HG03196 (cell line): ENCODE data around the gene FGFR2.

ENCODE experiments used
- ATAC-seq: cut with Tn5 transposase; IDR thresholded peaks from one replicate; pipeline ENCODE4 v1.9.1; 2021; ENCODE audit not compliant: unreplicated experiment

The FGFR2 gene

DNA sequence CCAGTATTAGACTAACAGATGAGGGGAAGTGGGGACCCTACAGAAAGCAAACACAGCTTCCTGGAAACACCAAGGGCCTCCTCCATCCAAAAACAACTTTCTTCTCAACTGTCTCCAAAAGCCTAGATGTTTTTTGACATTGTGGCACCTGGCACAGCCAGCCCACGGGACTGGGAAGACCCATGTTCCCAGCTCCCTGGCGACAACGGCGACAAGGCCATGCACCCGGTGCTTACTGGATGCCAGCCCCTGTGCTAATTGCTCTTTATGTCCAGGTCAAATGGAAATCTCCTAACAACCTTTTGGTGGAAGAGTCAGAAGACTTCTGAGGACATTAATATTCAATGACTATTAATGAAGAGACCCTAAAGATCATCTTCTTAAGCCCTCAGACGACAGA lies 7.1 kb downstream of the FGFR2 start:
- ATAC-seq, result no peak

DNA sequence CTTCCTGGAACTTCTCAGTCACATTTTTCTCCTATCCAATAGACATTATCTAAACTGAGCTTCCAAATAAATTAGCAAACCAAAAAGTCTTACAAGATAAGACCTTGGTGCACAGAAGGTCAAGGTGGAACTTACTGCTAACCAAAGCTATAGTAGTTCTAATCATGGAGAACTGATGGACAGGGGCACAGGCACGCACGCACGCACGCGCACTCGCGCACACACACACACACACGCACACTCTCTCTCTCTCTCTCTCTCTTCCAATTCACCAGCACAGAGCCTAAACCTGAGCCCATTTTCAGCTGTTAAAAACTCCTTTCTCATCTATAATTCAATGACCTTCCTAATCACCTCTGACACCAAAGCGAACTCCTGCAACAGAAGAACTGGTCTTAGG lies 7.5 kb downstream of the FGFR2 start:
- no peak for ATAC-seq

DNA sequence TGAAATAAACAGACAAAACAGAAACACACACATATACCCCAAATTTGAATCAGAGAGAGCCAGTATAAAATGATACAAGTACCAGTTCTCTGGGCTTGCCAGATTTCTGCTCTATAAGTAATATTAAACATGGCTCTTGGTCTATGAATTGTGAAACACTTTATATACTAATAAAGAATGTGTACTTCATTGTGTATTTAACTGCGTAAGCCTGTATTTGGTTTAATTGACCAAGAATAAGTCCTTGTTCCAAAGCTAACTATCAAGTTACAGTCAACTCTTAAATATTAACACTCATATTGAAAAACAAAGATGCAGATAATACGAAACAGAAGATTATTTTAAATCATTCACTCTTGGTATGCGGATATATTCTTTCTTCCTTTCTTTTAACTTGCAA lies 8.7 kb downstream of the FGFR2 start:
- no peak for ATAC-seq

DNA sequence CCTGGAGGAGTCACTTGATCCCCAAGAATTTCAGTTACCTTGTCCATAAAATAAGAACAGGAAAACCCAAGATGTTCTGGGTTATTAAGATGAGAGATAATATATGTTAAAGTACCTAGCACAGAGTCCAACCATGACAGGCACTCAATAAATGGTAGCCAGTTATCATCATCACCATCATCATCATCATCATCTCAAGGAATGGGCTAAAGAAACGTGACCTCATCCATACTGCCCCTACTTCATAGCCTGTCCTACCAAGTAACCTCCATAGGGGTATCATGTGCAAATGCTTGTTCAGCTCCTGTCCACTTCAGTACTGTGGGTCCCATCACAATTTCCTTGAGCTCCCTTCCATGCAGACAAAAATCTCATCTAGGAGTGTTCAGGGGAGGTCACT lies 14.4 kb downstream of the FGFR2 start:
- no peak for ATAC-seq

DNA sequence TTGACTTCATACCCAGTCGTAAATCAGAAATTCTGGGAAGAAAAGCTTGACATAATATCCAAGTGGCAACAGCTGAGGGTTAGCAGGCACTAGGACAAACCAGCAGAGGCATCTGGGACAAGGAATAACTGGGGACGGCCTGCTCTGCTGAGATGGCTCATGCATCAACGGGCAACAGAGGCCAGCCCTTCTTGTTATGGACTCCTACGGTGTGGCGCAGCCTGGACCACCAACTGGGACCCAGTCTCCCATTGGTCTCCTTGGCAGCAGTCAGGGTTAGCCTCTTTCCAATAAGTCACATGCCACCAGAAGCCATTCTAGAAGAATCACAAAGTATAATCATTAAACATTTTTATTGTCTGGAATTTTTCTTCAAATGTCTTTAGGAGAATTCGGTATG lies 15.0 kb downstream of the FGFR2 start:
- no peak for ATAC-seq

DNA sequence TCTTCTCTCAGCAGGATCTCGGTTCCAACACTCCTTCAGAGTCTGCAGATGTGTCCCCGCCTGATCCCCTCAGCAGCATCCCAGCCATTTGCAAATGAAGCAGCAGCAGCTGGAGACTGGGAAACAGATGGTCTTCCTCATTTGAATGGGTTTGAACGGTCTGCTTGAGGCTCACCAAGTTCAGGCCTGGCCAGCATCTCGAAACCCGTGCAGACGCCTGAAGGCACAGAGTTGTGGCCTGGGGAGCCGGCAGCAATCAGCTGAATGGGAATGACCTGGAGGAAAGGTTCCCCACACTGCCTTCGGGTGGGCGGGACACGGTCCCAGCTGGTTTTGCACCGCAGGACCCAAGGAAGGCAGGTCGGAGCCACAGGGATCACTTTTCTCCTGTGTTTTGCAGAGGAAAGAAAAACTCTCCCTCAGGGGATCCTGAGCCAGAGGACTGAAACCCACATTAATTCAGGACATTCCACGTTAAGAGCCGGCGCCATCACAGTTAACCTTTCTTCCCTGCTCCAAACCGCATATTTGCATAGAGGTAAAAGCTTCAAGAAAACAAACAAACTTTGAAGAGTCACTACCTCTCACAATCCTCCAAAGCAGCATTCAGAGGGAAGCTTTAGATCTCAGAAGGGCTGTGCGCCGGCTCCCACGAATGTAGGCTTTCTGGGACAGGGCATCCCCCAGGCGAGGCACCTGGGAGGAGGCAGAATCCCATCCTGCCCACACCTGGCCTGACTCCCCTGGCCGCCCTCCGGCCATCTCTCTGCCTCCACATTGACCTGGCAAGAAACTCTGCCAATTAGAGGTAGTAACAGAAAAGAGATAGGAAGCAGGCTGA lies 17.7 kb downstream of the FGFR2 start:
- ATAC-seq, result no peak

DNA sequence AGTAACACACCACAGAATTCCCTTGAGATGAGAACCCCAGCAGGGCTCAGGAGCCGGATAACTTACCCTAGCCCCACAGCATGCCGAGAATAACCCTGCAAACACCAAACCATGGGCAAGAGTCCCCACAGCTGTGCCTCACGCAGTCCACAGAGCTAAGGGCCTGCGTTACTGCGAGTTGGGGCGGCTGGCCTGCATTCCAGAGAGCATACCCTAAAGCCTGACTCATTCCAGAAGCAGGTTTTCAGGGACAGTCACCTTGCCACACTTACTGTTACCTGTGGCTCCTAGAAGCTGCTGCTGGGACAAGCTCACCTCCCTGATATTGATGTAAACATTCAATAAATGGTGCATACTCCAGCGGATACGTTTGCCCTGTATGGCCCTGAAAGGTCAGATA lies 18.6 kb downstream of the FGFR2 start:
- no peak for ATAC-seq

DNA sequence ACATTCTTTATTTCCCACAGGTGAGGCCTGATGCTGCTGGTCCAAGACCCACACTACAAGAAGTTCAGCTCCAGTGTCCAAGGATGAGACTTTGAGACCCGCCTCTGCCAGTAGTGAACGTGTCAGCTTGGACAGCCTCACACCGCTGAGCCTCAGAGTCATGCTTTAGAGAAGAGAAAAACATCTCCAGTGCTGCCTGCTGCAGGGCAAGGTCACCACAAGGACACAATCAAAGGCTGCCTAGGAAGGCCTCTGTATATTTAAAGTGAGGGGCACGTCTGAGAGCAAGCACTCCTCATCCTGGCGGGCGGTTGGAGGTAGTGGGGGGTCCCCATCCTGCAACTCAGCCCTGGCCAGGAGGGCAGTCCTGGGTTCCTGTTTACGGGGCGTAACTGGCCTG lies 19.3 kb downstream of the FGFR2 start:
- no peak for ATAC-seq

DNA sequence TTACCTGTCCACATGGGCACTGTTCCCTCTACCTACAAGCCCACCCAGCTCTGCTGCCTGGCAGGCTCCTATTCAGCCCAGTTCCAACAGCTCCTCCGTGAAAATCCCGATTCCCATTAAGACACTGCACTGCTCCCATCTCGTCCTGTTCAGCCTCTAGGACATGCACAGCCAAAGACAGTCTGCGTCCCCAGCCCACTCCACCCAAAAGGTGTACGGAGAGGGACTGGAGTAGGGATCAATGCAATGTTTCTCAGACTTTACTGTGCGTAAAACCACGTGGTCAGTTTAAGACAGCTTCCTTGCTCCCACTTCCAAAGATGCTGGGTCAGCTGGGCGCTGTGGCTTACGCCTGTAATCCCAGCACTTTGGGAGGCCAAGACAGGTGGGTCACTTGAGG lies 19.9 kb downstream of the FGFR2 start:
- ATAC-seq, result no peak

DNA sequence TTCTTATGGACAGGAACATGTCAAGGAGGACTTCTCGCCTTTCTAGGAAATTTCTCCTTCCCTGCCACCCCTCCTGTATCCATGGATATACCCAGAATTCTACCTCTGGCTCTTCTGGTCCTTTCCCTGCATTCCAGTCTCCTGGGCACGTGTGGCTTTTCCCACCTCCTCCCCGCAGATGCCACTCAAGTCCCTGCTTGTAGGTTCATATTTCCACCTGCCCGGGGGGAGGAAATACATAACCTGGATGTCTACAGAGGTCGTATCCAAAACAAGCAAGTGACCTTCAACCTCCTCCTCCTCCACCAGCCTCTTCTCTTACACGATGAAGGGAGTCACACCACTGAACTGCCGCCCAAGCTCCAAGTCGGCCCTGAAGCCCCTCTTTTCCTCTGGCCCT lies 20.7 kb downstream of the FGFR2 start:
- ATAC-seq, result no peak

DNA sequence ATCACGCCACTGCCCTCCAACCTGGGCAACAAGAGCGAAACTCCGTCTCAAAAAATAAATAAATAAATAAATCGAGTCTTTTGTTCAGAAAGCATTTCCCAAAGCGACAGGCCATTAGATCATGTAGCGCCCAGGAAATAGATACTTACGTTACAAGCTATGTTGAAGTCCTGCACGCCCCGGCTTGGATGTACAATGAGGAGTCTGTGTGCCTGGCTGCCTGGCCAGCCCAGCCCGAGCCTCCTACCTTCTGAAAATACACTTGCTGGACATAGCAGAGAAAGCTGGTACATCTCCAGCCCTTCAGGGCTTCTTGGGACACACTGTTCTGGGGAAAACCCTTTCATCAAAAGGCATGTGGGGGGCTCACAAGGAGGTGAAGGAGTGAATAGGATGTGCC lies 22.1 kb downstream of the FGFR2 start:
- ATAC-seq, result no peak

DNA sequence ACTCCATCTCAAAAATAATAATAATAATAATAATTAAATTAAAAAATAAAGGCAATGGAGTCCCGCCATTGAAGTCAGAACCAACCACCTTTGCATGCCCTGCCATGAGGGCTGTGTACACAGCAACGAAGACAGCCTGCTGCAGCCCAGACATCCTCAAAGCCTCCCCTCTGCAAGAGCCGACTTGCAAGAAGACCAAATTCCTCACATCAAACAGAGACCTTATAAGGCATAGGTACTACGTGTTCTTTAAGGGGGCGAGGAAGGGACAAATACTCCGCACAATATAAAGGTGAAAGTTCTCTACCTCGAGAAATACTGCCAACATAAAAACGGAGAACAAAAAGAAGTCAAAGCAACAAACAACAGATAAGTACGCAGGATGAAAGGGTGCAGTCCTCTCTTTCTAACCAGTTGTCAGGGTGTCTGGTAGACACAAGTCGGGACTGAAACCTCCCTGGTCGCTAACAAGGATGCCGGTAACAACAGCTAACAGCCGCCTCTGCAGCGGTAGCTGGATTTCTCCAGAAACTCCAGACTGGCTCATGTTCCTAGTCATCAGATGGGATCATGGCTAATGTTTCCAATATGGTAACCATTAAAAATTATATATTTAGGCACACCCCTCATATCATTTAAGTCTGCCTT lies 23.6 kb downstream of the FGFR2 start:
- ATAC-seq, result no peak

DNA sequence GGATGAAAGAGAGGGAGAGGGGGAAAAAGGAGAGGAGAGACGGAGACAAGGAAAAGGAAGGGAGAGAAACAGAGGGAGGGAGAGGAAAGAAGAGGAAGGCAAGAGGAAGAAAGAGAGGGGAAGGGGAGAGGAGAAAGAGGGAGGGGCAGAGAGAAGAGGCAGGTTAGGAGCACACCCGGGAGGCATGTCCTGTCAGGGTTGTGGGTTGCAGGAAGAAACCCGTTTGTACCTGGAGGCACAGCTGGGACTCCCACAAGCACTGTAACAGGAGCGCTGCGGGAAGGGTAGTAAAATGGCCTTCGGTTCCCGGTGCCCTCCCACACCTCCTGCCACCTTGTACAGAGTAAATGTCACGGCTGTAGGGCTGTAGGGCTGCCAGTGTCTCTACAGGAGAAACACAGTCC lies 24.7 kb downstream of the FGFR2 start:
- no peak for ATAC-seq

DNA sequence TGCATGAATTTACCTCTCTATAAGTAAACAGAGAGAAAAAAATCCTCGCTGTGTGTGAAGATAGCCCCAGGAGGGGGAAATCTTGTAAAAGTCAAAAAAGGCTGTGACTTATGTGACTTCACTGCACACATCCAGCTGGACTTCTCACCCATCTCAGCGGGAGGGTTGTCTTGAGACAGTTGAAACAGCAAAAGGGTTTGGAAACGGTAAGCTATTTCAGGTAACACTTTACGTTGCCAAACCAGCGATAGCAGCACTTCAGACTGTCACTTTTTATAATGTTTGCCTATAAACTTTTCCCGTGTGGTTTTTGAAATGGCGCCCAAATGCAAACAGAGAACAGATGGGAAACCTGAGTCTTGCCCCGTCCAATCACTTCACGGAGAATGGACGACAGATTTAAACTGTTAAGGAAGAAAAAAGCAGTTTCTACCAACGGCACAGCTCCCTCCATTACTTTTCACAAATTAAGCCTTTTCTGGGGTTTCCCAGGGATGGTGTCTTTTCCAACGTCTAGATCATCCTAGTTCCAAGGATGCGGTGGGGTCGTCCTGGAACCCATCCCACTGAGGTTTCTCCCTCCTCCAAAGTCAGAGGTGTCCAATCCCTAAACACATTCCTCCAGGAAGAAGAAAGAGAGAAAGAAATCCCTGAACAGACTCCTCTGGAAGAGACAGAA lies 25.2 kb downstream of the FGFR2 start:
- no peak for ATAC-seq

DNA sequence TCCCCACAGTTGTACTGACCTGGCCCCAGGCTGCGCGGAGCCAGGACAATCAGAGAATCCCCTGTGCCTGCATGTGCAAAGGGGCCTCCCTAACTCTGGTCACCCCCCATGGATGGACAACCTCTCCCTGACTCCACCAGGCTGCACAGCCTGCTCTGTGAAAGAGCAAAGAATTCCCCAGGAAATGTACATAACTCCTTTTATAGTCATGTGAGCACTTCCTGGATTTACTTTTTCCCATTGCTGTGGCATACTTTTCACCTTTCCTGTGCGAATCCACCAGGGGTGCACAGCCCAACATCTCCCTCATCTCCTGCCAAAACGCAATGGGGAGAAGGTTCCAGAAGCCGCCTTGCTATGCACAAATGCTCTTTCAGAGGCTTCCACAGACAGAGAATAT lies 27.9 kb downstream of the FGFR2 start:
- ATAC-seq, result no peak

DNA sequence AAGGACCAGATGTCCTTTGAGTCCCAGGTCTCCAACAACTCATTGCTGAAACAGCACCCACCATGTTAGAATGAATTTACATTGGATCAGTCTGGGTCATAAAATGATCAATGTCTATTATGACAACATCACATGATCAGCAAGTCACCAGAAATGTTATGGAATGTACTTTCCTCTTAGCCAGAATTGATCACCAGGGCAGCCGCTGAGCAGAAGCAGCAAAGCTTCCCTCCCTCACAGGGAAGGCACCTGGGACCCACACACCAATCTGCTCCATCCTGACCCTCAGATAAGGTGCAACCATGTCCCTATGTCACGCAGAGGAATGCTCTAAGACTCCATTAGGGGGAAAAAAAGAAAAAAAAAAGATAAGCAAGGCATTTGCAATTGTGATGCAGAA lies 30.0 kb downstream of the FGFR2 start:
- ATAC-seq, result no peak

DNA sequence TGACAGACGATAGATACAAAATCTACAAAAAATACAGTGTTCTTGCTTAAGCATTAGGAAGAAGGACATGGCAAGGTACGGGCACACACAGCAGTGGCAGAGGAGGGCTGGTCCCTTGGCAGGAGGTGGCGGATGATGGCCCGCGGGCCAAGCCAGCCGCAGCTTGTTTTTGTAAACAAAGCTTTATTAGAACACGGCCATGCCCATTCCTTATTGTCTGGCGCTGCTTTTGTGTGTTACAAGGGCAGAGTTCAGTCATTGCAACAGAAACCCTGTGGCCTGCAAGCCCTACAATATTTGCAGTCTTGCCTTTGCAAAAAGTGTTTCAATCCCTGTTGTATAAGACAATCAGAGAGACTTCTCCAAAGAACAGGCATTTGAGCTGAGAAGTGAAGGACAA lies 30.7 kb downstream of the FGFR2 start:
- no peak for ATAC-seq

DNA sequence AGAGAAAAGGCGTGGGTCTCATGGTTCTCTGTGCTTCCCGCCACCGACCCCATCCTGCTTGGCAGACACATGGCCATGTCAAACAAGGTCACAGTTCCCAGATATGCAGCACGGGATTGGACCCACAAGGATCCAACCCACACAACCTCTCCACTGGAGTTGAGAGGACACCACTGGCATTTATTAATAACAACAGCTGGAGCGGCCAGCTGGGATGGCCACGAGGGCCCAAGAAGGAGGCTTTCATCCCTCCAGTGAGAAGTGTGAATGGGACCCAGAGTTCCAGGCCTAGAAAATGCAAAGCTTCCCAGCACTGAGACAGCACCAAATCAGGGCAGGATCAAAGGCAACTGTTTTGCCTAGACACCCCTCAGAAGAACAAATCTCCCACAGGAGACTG lies 31.5 kb downstream of the FGFR2 start:
- no peak for ATAC-seq

DNA sequence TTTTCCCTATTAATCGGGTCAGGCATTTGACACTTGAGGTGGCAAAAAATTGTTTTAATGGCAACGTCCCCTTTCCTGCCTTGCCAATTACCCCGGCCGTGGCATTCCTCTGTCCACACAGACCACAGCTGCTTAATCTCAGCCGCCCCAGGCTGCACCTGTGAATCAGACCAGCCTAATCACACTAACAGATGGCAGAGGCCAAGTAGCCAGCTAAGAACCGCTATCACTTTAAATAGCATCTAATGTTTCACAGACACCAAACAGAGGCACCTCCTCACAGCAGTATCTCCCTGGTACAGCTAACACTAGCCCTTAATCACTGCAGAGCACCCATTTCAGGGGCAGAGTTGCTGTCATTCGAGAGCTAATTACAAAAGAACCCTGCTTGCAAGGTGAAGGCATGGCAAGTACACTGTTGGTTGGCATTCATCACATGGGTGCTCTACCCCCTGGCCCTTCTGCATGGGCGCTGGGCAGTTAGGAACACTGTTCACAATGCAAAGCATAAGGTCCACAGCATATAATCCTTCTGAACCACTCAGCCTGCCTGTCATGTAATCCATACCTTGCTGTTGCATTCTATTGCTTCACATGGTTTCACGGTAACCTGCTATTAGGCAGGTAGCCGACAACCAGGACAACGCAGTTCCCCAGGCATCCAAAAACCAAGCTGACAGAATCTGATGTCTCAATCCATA lies 38.8 kb downstream of the FGFR2 start:
- ATAC-seq, result no peak

DNA sequence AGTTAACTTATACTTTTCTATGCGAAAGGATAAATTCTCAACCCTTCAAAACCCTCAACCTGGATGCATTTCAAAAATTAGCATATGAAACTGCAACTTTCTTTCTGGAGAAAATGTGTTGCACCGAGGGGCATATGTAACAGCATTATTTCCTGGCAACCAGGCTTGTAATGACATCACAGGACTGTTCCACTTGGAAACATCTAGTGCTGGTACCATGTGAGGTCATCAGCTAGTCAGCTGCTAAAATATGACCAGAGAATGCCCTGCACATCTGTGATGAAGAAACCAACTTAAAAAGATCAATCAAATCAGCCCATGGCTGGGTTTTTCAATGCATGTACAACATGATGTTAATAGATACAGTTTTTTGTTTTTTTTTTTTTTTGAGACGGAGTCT lies 40.0 kb downstream of the FGFR2 start:
- ATAC-seq, result no peak

DNA sequence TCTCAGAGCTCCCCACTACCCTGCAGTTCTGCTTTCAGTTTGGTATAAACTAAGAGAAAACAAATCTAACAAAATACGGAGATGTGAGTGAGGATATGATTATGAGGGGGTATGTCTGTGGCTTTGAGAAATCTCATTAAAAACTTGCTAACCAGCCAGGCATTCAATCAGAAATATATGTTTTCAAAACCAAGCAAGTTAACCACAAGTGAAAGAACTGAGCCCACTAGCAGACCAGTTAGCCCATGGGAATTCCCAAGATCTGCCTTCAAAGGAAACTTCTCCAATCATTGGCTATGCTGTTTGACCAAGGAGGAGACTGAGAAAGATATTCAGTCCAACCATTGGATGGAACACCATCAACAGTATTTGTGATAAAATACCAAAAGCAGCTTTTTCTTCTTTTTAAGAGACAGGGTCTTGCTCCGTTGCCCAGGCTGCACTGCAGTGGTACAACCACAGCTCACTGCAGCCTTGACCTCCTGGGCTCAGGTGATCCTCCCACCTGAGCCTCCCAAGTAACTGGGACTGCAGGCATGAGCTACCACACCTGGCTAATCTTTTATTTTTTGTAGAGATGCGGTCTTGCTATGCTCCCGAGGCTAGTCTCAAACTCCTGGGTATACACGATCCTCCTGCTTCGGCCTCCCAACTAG lies 41.2 kb downstream of the FGFR2 start:
- no peak for ATAC-seq
